Measurements from ENCODE around the gene GASK1A.

The GASK1A gene

GRCh38 chr3:43090238-43090637 lies 111.1 kb downstream of the GASK1A start:
- ChIA-PET CTCF (interaction anchor here (0.6 kb wide), 1 partner anchor 63 kb away, joined by 3 read pairs; no protein-coding TSS in a partner anchor), POLR2A (no interaction called here)
- Histone ChIP-seq H3K4me1 (ENCODE audit: control insufficient read depth, insufficient read depth, low read length) (no peaks in the 10 kb centered on the region; the same call in 1 of the 2 replicates), H3K4me3 (ENCODE audit: low read depth, low read length) (no peak overlapping the region), H3K27ac (ENCODE audit: extremely low read depth, low read depth, low read length) (no peak overlapping the region), H3K36me3 (ENCODE audit: control insufficient read depth in 2 of 2, insufficient read depth in 1 of 2, low read length in 2 of 2) (peaks cover 0 to 3% of the 10 kb centered on the region in 2 experiments; a peak in 1 of 3 replicates), H3K9me3 (ENCODE audit: control insufficient read depth, insufficient read depth, low read depth, low read length) (no peaks in the 10 kb centered on the region)
- TF ChIP-seq ZNF112 (tag by site-specific recombination; IDR thresholded peaks at IDR 0.05) (no peak), ZNF677 (tag by site-specific recombination; IDR thresholded peaks at IDR 0.05) (no peak), ZFP3 (tag by site-specific recombination; IDR thresholded peaks at IDR 0.05; ENCODE audit: low read depth) (no peak), KLF8 (tag by site-specific recombination; IDR thresholded peaks at IDR 0.05) (no peak)

- CTCF ChIA-PET, result no interaction called here
Observed at GRCh38 chr3:43091481-43091880, 112.4 kb downstream of the GASK1A start.

GRCh38 chr3:43093006-43093405 lies 113.9 kb downstream of the GASK1A start:
- Histone ChIP-seq H3K4me1 (ENCODE audit: control insufficient read depth, insufficient read depth, low read length) (no peaks in the 10 kb centered on the region), H3K36me3 (ENCODE audit: control insufficient read depth in 2 of 2, insufficient read depth in 1 of 2, low read length in 2 of 2) (peaks cover 0 to 3% of the 10 kb centered on the region in 2 experiments; a peak in 1 of 3 replicates), H3K9me3 (ENCODE audit: control insufficient read depth, insufficient read depth, low read depth, low read length) (no peaks in the 10 kb centered on the region), H3K27ac (ENCODE audit: extremely low read depth, low read depth, low read length) (no peak overlapping the region), H3K4me3 (ENCODE audit: low read depth, low read length) (no peak overlapping the region)
- ChIA-PET POLR2A (interaction anchor here (0.6 kb wide), 1 partner anchor 360 kb away, joined by 6 read pairs; no protein-coding TSS in a partner anchor), CTCF (interaction anchor here (0.7 to 0.9 kb wide), 2 partner anchors 10 to 33 kb away, joined by 3 read pairs; no protein-coding TSS in a partner anchor)
- TF ChIP-seq HOXC10 (CRISPR knock-in tag; IDR thresholded peaks at IDR 0.05) (no peak), ZNF596 (tag by site-specific recombination; IDR thresholded peaks at IDR 0.05) (no peak), ZBTB17 (tag by site-specific recombination; IDR thresholded peaks at IDR 0.05) (no peak), ZBTB8A (tag by site-specific recombination; IDR thresholded peaks at IDR 0.05) (no peak), ZNF791 (tag by site-specific recombination; IDR thresholded peaks at IDR 0.05) (no peak), SP3 (tag by site-specific recombination; IDR thresholded peaks at IDR 0.05) (no peak), ZNF792 (tag by site-specific recombination; IDR thresholded peaks at IDR 0.05) (no peak), ZNF571 (tag by site-specific recombination; IDR thresholded peaks at IDR 0.05) (no peak), OSR2 (tag by site-specific recombination; IDR thresholded peaks at IDR 0.05) (no peak), ZNF302 (tag by site-specific recombination; IDR thresholded peaks at IDR 0.05; ENCODE audit: low read depth) (no peak), ZNF19 (tag by site-specific recombination; IDR thresholded peaks at IDR 0.05; ENCODE audit: low read depth) (no peak), ZNF830 (tag by site-specific recombination; IDR thresholded peaks at IDR 0.05; ENCODE audit: low read depth) (no peak), ZFP69B (tag by site-specific recombination; IDR thresholded peaks at IDR 0.05) (no peak), ZNF214 (tag by site-specific recombination; IDR thresholded peaks at IDR 0.05; ENCODE audit: borderline replicate concordance) (no peak)

More at GRCh38 chr3:43091481-43091880, 112.4 kb downstream of the GASK1A start:
- no peak overlapping the region for H3K27ac ChIP-seq (ENCODE audit: extremely low read depth, low read depth, low read length)
- POLR2A ChIA-PET, result no interaction called here
- no peak overlapping the region for H3K4me3 ChIP-seq (ENCODE audit: low read depth, low read length)
- no peaks in the 10 kb centered on the region; the same call in 1 of the 2 replicates for H3K4me1 ChIP-seq (ENCODE audit: control insufficient read depth, insufficient read depth, low read length)
- peaks cover 0 to 3% of the 10 kb centered on the region in 2 experiments; a peak in 1 of 3 replicates for H3K36me3 ChIP-seq (ENCODE audit: control insufficient read depth in 2 of 2, insufficient read depth in 1 of 2, low read length in 2 of 2)
- TF ChIP-seq ZNF473 (tag by site-specific recombination; IDR thresholded peaks at IDR 0.05) (no peak), ZNF670 (tag by site-specific recombination; IDR thresholded peaks at IDR 0.05; ENCODE audit: low read depth) (no peak), ZNF362 (tag by site-specific recombination; IDR thresholded peaks at IDR 0.05) (no peak), ZNF626 (tag by site-specific recombination; IDR thresholded peaks at IDR 0.05) (no peak), GLI4 (tag by site-specific recombination; IDR thresholded peaks at IDR 0.05) (no peak), SP3 (tag by site-specific recombination; IDR thresholded peaks at IDR 0.05) (no peak), BCL11B (tag by site-specific recombination; IDR thresholded peaks at IDR 0.05; ENCODE audit: low read depth) (no peak), GLIS1 (tag by site-specific recombination; IDR thresholded peaks at IDR 0.05) (no peak), ZNF704 (tag by site-specific recombination; IDR thresholded peaks at IDR 0.05) (no peak), ZNF302 (tag by site-specific recombination; IDR thresholded peaks at IDR 0.05; ENCODE audit: low read depth) (no peak), CTCF (tag by site-specific recombination; IDR thresholded peaks at IDR 0.05) (no peak), RBAK (tag by site-specific recombination; IDR thresholded peaks at IDR 0.05) (no peak), SP7 (tag by site-specific recombination; IDR thresholded peaks at IDR 0.05) (no peak), ZNF549 (tag by site-specific recombination; IDR thresholded peaks at IDR 0.05) (no peak)
- no peaks in the 10 kb centered on the region for H3K9me3 ChIP-seq (ENCODE audit: control insufficient read depth, insufficient read depth, low read depth, low read length)
